Testis (tissue), 2 donors: ENCODE results near the gene MED13.

Source experiments
- POLR2A ChIP-seq: fragments of 450-650 bp; IDR thresholded peaks from one replicate; pipeline ENCODE4 v1.6.1; 2017; ENCODE audit warnings: antibody characterized with exemption, mild to moderate bottlenecking, moderate library complexity
- TF ChIP-seq, protein P1 (sequence below), 3 experiments: fragments of 450-650 bp in 2 of 3; fragments of 200-600 bp in 1 of 3; sonication (generic) in 1 of 3; IDR thresholded peaks; one replicate each; pipeline ENCODE4 v1.5.1; 2016 to 2019; ENCODE audit warnings: antibody characterized with exemption in 3 of 3, mild to moderate bottlenecking in 2 of 3, moderate library complexity in 1 of 3

DNA sequence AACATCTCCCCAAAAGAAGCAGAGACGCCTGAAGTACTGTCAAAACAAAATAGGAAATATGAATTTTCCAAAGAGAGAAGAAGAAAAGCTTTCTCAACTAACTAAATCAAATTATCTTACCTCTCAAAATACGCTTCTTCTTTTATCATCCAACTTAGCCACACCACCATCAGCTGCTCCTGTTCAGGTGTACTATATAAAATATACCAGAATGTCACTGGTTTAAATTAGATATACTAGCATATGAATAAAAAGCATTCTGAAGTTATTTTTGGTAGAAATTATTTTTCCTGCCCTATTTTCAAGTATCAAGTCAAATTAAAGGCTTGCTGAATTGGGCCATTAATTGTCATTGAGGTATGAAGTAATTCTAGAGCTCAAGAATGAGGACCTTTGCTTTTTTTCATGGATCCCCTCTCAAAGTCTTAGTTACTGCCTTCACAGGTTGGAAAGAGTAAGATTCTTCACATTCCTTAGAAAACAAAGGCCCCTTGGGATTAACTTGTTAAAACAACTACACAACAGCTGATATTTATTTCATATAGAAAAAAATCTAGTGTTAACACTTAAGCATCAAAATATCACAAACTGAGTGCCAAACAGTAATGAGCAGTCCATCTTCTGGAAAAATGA, 167.4 kb downstream of the MED13 start:
- TF ChIP-seq POLR2A: no peak
- TF ChIP-seq, protein P1, sequence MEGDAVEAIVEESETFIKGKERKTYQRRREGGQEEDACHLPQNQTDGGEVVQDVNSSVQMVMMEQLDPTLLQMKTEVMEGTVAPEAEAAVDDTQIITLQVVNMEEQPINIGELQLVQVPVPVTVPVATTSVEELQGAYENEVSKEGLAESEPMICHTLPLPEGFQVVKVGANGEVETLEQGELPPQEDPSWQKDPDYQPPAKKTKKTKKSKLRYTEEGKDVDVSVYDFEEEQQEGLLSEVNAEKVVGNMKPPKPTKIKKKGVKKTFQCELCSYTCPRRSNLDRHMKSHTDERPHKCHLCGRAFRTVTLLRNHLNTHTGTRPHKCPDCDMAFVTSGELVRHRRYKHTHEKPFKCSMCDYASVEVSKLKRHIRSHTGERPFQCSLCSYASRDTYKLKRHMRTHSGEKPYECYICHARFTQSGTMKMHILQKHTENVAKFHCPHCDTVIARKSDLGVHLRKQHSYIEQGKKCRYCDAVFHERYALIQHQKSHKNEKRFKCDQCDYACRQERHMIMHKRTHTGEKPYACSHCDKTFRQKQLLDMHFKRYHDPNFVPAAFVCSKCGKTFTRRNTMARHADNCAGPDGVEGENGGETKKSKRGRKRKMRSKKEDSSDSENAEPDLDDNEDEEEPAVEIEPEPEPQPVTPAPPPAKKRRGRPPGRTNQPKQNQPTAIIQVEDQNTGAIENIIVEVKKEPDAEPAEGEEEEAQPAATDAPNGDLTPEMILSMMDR (IDR thresholded peaks at IDR 0.05): no peak
